ENCODE measurements around the gene LSS.
"Not testable (repeated sequence)": the region's sequence is repeated elsewhere in the genome, so short reads cannot be mapped to it uniquely, and the experiment has no call there.

The LSS gene

GRCh38 chr21:46184625-46185555, 43.7 kb downstream of the LSS start:
- H3K9me3 ChIP-seq (ENCODE audit: control insufficient read depth, insufficient read depth, low read length): no peaks in the 10 kb centered on the region
- H3K9ac ChIP-seq (ENCODE audit: low read depth, low read length): peak overlapping the region; percentile 87
- H3K4me1 ChIP-seq (ENCODE audit: insufficient read depth, low read length): peaks cover 29% of the 10 kb centered on the region
- no peaks in the 10 kb centered on the region for H3K36me3 ChIP-seq (ENCODE audit: insufficient read depth, low read length)

GRCh38 chr21:46183910-46184624, 44.5 kb downstream of the LSS start, which contains the start of gene SPATC1L:
TSS of gene SPATC1L (minus strand) at chr21:46184459. CDS start at chr21:46182816, 1,643 bp downstream.
- peaks cover 21% of the 10 kb centered on the region for H3K4me1 ChIP-seq (ENCODE audit: insufficient read depth, low read length)
- H3K9me3 ChIP-seq (ENCODE audit: control insufficient read depth, insufficient read depth, low read length): no peaks in the 10 kb centered on the region
- H3K9ac ChIP-seq (ENCODE audit: low read depth, low read length): peak within 1 kb of the TSS; percentile 87
- H3K36me3 ChIP-seq (ENCODE audit: insufficient read depth, low read length): no peaks in the 10 kb centered on the region

GRCh38 chr21:46183337-46183909, 45.2 kb downstream of the LSS start:
- H3K36me3 ChIP-seq (ENCODE audit: insufficient read depth, low read length); H3K9me3 ChIP-seq (ENCODE audit: control insufficient read depth, insufficient read depth, low read length): not testable (repeated sequence)
- H3K9ac ChIP-seq (ENCODE audit: low read depth, low read length): peak overlapping the region; percentile 73; the same call in 1 of the 2 replicates
- H3K4me1 ChIP-seq (ENCODE audit: insufficient read depth, low read length): peaks cover 15% of the 10 kb centered on the region

- no peak overlapping the region for H3K9ac ChIP-seq (ENCODE audit: low read depth, low read length)
Measured at GRCh38 chr21:46182548-46183336, 45.8 kb downstream of the LSS start.

GRCh38 chr21:46181953-46182547, 46.5 kb downstream of the LSS start:
- no peak overlapping the region for H3K9ac ChIP-seq (ENCODE audit: low read depth, low read length)
- H3K4me1 ChIP-seq (ENCODE audit: insufficient read depth, low read length): 0 out of 2 replicates have a peak, but pooled peaks cover 7% of the 10 kb centered on the region
- no peaks in the 10 kb centered on the region for H3K9me3 ChIP-seq (ENCODE audit: control insufficient read depth, insufficient read depth, low read length)

More at GRCh38 chr21:46182548-46183336, 45.8 kb downstream of the LSS start:
- peaks cover 9% of the 10 kb centered on the region for H3K4me1 ChIP-seq (ENCODE audit: insufficient read depth, low read length)
- H3K36me3 ChIP-seq (ENCODE audit: insufficient read depth, low read length): no peaks in the 10 kb centered on the region
- H3K9me3 ChIP-seq (ENCODE audit: control insufficient read depth, insufficient read depth, low read length): no peaks in the 10 kb centered on the region

GRCh38 chr21:46181436-46181835, 47.1 kb downstream of the LSS start:
- H3K9me3 ChIP-seq (ENCODE audit: control insufficient read depth, insufficient read depth, low read length): no peaks in the 10 kb centered on the region; the same call in 1 of the 2 replicates
- H3K36me3 ChIP-seq (ENCODE audit: insufficient read depth, low read length): no peaks in the 10 kb centered on the region
- no peak overlapping the region for H3K9ac ChIP-seq (ENCODE audit: low read depth, low read length)
- H3K4me1 ChIP-seq (ENCODE audit: insufficient read depth, low read length): 0 out of 2 replicates have a peak, but pooled peaks cover 7% of the 10 kb centered on the region

More at GRCh38 chr21:46181953-46182547, 46.5 kb downstream of the LSS start:
- H3K36me3 ChIP-seq (ENCODE audit: insufficient read depth, low read length): no peaks in the 10 kb centered on the region

- Histone ChIP-seq H3K9ac (ENCODE audit: low read depth, low read length) (no peak overlapping the region), H3K36me3 (ENCODE audit: insufficient read depth, low read length) (no peaks in the 10 kb centered on the region), H3K4me1 (ENCODE audit: insufficient read depth, low read length) (0 out of 2 replicates have a peak, but pooled peaks cover 7% of the 10 kb centered on the region), H3K9me3 (ENCODE audit: control insufficient read depth, insufficient read depth, low read length) (no peaks in the 10 kb centered on the region; the same call in 1 of the 2 replicates)
Measured at GRCh38 chr21:46180778-46181391, 47.7 kb downstream of the LSS start.

GRCh38 chr21:46180079-46180722, 48.4 kb downstream of the LSS start:
- no peak overlapping the region for H3K9ac ChIP-seq (ENCODE audit: low read depth, low read length)

GRCh38 chr21:46179708-46180078, 48.9 kb downstream of the LSS start:
- Histone ChIP-seq H3K9ac (ENCODE audit: low read depth, low read length) (no peak overlapping the region), H3K36me3 (ENCODE audit: insufficient read depth, low read length) (no peaks in the 10 kb centered on the region), H3K9me3 (ENCODE audit: control insufficient read depth, insufficient read depth, low read length) (no peaks in the 10 kb centered on the region; the same call in 1 of the 2 replicates), H3K4me1 (ENCODE audit: insufficient read depth, low read length) (0 out of 2 replicates have a peak, but pooled peaks cover 7% of the 10 kb centered on the region)

More at GRCh38 chr21:46180079-46180722, 48.4 kb downstream of the LSS start:
- 0 out of 2 replicates have a peak, but pooled peaks cover 7% of the 10 kb centered on the region for H3K4me1 ChIP-seq (ENCODE audit: insufficient read depth, low read length)
- no peaks in the 10 kb centered on the region for H3K36me3 ChIP-seq (ENCODE audit: insufficient read depth, low read length)
- H3K9me3 ChIP-seq (ENCODE audit: control insufficient read depth, insufficient read depth, low read length): no peaks in the 10 kb centered on the region; the same call in 1 of the 2 replicates

- Histone ChIP-seq H3K4me1 (ENCODE audit: insufficient read depth, low read length) (0 out of 2 replicates have a peak, but pooled peaks cover 7% of the 10 kb centered on the region), H3K9ac (ENCODE audit: low read depth, low read length) (no peak overlapping the region), H3K9me3 (ENCODE audit: control insufficient read depth, insufficient read depth, low read length) (no peaks in the 10 kb centered on the region; the same call in 1 of the 2 replicates), H3K36me3 (ENCODE audit: insufficient read depth, low read length) (no peaks in the 10 kb centered on the region)
Measured at GRCh38 chr21:46178961-46179360, 49.6 kb downstream of the LSS start.

- not testable (repeated sequence) for H3K36me3 ChIP-seq (ENCODE audit: insufficient read depth, low read length); H3K9me3 ChIP-seq (ENCODE audit: control insufficient read depth, insufficient read depth, low read length); H3K9ac ChIP-seq (ENCODE audit: low read depth, low read length)
Measured at GRCh38 chr21:46176443-46177129, 52.0 kb downstream of the LSS start.

GRCh38 chr21:46173573-46173972, 55.0 kb downstream of the LSS start:
- H3K36me3 ChIP-seq (ENCODE audit: insufficient read depth, low read length): no peaks in the 10 kb centered on the region
- H3K9ac ChIP-seq (ENCODE audit: low read depth, low read length): no peak overlapping the region
- H3K9me3 ChIP-seq (ENCODE audit: control insufficient read depth, insufficient read depth, low read length): no peaks in the 10 kb centered on the region; the same call in 1 of the 2 replicates
- no peaks in the 10 kb centered on the region for H3K4me1 ChIP-seq (ENCODE audit: insufficient read depth, low read length)

More at GRCh38 chr21:46176443-46177129, 52.0 kb downstream of the LSS start:
- not testable (repeated sequence) for H3K4me1 ChIP-seq (ENCODE audit: insufficient read depth, low read length)
